ENCODE results near the gene POLRMT.

The POLRMT gene

DNA sequence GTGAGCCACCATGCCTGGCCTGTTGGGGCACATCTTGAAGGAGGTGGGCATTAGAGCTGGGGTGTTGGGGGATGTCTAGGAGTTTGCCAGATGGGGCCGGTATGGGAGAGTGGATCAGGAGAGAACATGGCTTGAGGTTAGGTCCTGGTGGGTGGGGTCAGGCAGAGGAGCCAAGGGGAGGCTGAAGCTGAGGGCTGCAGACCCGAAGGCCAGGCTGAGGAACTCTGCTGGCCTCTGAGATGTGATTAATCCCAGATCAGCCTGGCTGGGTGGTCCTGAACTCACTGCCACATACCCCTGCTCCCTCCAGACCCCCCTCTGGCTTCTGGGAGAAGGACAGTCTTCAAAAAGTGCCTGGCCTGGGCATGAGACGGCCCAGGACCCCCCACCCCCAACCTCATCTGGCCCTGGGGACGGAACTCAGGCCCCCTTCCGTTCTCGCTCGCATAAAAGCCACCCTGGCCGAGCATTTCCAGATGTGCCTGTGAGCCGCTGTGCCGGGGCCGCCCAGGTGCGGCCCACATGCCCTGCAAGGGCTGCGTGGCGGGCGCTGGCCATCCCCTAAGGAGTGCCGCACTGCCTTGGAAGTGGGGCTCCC is 45.6 kb upstream of the POLRMT start:
- DNase-seq (ENCODE audit: extremely low spot score): no peak
- no peak for TF ChIP-seq SP1 (IDR thresholded peaks at IDR 0.05)
- TF ChIP-seq ZNF384 (IDR thresholded peaks at IDR 0.05): no peak
- no peak for TF ChIP-seq HDGF (IDR thresholded peaks at IDR 0.05; ENCODE audit: borderline replicate concordance)
- TF ChIP-seq FOXK2 (IDR thresholded peaks at IDR 0.05): no peak
- TF ChIP-seq NFRKB (IDR thresholded peaks at IDR 0.05): no peak
- TF ChIP-seq CTBP1 (IDR thresholded peaks at IDR 0.05; ENCODE audit: borderline replicate concordance): no peak
- no peak for TF ChIP-seq BHLHE40 (IDR thresholded peaks at IDR 0.05; ENCODE audit: borderline replicate concordance)
- TF ChIP-seq FOXA1 (IDR thresholded peaks at IDR 0.05): no peak
- TF ChIP-seq, protein P1, sequence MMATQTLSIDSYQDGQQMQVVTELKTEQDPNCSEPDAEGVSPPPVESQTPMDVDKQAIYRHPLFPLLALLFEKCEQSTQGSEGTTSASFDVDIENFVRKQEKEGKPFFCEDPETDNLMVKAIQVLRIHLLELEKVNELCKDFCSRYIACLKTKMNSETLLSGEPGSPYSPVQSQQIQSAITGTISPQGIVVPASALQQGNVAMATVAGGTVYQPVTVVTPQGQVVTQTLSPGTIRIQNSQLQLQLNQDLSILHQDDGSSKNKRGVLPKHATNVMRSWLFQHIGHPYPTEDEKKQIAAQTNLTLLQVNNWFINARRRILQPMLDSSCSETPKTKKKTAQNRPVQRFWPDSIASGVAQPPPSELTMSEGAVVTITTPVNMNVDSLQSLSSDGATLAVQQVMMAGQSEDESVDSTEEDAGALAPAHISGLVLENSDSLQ (IDR thresholded peaks at IDR 0.05): no peak
- TF ChIP-seq L3MBTL2 (conservative IDR thresholded peaks at IDR 0.05): no peak
- TF ChIP-seq ARNT (IDR thresholded peaks at IDR 0.05): no peak
- no peak for TF ChIP-seq FOXM1 (IDR thresholded peaks at IDR 0.05; ENCODE audit: borderline replicate concordance)
- POLR2A ChIA-PET: interaction anchor here (0.9 to 1.9 kb wide), 3 partner anchors 10 to 18 kb away, joined by 3 to 6 read pairs (median 3); partner anchors contain the start of gene RNF126
- CTCF ChIA-PET: interaction anchor here (0.8 kb wide), 1 partner anchor 16 kb away, joined by 3 read pairs; the partner anchor contains the start of gene RNF126

DNA sequence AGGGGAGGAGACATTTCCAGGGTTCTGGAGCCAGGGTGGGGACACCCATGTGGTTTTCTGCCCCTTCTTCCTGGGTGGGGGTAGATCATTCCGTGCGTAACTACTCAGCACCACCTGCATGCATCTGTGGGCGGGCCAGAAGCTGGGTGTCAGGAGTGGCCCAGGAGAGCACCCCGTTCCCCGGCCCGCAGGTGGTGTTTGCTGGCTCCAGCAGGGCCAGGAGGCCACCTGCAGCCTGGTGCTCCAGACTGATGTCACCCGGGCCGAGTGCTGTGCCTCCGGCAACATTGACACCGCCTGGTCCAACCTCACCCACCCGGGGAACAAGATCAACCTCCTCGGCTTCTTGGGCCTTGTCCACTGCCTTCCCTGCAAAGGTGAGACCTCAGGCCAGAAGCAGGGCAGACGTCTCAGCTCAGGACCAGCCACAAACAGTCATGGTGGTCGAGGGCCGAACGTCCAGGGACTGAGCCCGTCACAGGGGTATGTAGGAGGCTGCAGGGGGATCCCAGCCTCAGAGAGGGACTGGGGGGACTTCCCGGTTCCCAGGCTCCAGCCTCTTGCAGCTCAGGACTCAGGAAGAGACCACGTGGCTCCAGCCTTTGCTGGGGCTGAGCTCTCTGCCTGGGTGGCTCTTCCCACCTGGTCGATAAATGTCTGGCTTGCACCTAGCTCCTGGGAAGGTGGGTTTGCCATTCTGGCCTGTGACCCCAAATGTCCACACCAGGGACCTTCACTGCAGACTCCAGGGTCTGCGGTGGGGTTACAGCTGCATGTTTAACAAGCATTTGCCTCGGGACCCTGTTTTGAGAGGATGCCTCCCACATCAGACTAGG is 44.5 kb upstream of the POLRMT start:
- POLR2A ChIA-PET: interaction anchor here (1.0 to 1.9 kb wide), 4 partner anchors 14 to 32 kb away, joined by 3 to 6 read pairs (median 4); partner anchors contain the start of gene RNF126

DNA sequence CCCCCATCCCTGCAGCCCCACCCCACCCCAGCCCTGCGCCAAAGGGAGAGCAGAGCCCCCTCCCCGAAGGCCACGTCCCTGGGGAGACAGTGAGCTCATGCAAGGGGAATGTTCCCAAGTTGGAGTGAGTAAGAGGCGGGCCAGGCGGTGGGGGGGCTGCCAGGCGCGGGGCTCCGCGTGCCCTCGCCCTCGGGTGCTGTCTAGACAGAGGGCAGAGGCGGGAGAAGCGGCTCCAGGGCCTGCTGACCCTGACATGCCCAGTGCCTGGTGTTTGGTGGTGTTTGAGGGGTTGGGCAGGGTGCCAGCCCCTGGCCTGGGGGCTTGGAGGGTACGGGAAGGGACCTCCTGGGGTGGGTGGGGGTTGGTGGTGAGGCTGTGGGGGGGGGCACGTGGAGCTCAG is 43.9 kb upstream of the POLRMT start:
- ChIA-PET POLR2A (interaction anchor here (1.3 kb wide), 2 partner anchors 14 to 33 kb away, joined by 3 to 5 read pairs; partner anchors contain the start of gene RNF126), CTCF (no interaction called here)
- no peak for DNase-seq (ENCODE audit: extremely low spot score)
- no peak for TF ChIP-seq NFRKB (IDR thresholded peaks at IDR 0.05)
- TF ChIP-seq FOXM1 (IDR thresholded peaks at IDR 0.05; ENCODE audit: borderline replicate concordance): no peak
- TF ChIP-seq TARDBP (IDR thresholded peaks at IDR 0.05): no peak
- no peak for TF ChIP-seq CTBP1 (IDR thresholded peaks at IDR 0.05; ENCODE audit: borderline replicate concordance)
- TF ChIP-seq ELF4 (IDR thresholded peaks at IDR 0.05): no peak
- no peak for TF ChIP-seq SUZ12 (IDR thresholded peaks at IDR 0.05)
- no peak for TF ChIP-seq HDGF (IDR thresholded peaks at IDR 0.05; ENCODE audit: borderline replicate concordance)
- TF ChIP-seq L3MBTL2 (conservative IDR thresholded peaks at IDR 0.05): no peak
- TF ChIP-seq SP1 (IDR thresholded peaks at IDR 0.05): no peak
- no peak for TF ChIP-seq FOXA1 (IDR thresholded peaks at IDR 0.05)
- TF ChIP-seq, protein P1 (IDR thresholded peaks at IDR 0.05): no peak
- TF ChIP-seq FOXK2 (IDR thresholded peaks at IDR 0.05): no peak
- TF ChIP-seq ARNT (IDR thresholded peaks at IDR 0.05): no peak
- no peak for TF ChIP-seq LEF1 (IDR thresholded peaks at IDR 0.05; ENCODE audit: borderline replicate concordance)
- no peak for TF ChIP-seq ZNF384 (IDR thresholded peaks at IDR 0.05)

More for the DNA sequence above, 44.5 kb upstream of the POLRMT start:
- TF ChIP-seq FOXK2 (IDR thresholded peaks at IDR 0.05): no peak
- TF ChIP-seq TARDBP (IDR thresholded peaks at IDR 0.05): no peak
- TF ChIP-seq ZNF384 (IDR thresholded peaks at IDR 0.05): no peak
- TF ChIP-seq, protein P1 (IDR thresholded peaks at IDR 0.05): no peak
- no peak for TF ChIP-seq LEF1 (IDR thresholded peaks at IDR 0.05; ENCODE audit: borderline replicate concordance)
- no peak for TF ChIP-seq SP1 (IDR thresholded peaks at IDR 0.05)
- TF ChIP-seq HDGF (IDR thresholded peaks at IDR 0.05; ENCODE audit: borderline replicate concordance): no peak
- no peak for TF ChIP-seq CTBP1 (IDR thresholded peaks at IDR 0.05; ENCODE audit: borderline replicate concordance)
- TF ChIP-seq ARNT (IDR thresholded peaks at IDR 0.05): no peak
- TF ChIP-seq BHLHE40 (IDR thresholded peaks at IDR 0.05; ENCODE audit: borderline replicate concordance): no peak
- no peak for TF ChIP-seq FOXM1 (IDR thresholded peaks at IDR 0.05; ENCODE audit: borderline replicate concordance)
- TF ChIP-seq L3MBTL2 (conservative IDR thresholded peaks at IDR 0.05): no peak
- CTCF ChIA-PET: no interaction called here
- DNase-seq (ENCODE audit: extremely low spot score): no peak

DNA sequence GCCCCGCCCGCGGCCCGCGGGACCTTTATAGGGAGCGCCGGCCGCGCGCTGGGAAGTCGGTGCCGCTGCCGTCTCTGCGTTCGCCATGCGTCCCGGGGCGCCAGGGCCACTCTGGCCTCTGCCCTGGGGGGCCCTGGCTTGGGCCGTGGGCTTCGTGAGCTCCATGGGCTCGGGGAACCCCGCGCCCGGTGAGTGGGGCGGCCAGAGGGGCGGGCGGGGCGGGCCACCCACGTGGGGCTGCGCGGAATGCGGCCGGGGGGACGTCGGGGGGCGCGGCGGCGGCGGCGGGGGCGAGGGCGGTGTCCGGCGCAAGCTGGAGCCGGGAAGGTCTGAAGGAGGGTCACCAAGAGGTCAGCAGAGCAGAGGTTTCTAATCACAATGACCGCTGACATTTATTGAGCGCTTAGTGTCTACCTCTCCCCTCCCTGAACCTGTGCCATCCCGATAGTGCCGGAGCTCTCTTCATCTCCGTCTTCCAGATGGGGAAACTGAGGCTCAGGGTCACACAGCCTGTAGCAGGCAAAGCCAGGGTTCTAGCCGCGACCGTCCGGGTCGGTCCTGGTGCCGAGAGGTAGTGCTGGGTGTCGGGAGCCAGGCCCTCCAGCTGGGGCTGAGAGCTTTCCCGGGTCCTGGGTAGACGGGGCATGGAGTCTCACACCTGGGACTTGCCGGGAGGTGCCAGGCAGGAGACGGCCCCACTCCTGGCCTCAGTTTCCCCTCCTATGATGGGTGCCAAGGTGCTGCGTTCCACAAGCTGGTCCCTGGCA is 43.2 kb upstream of the POLRMT start, which contains the start of gene FSTL3:
TSS of gene FSTL3 (plus strand) at position 54 of the 767 bp plus-strand sequence. CDS start at position 86, 32 bp downstream.
- no peak for DNase-seq (ENCODE audit: extremely low spot score)
- TF ChIP-seq BHLHE40 (IDR thresholded peaks at IDR 0.05; ENCODE audit: borderline replicate concordance) (no peak), LEF1 (IDR thresholded peaks at IDR 0.05; ENCODE audit: borderline replicate concordance) (no peak), FOXK2 (IDR thresholded peaks at IDR 0.05) (no peak), CTBP1 (IDR thresholded peaks at IDR 0.05; ENCODE audit: borderline replicate concordance) (no peak), ZNF384 (IDR thresholded peaks at IDR 0.05) (no peak), SP1 (IDR thresholded peaks at IDR 0.05) (no peak), ARNT (IDR thresholded peaks at IDR 0.05) (no peak), SUZ12 (IDR thresholded peaks at IDR 0.05) (no peak), NFRKB (IDR thresholded peaks at IDR 0.05) (no peak), HDGF (IDR thresholded peaks at IDR 0.05; ENCODE audit: borderline replicate concordance) (no peak)
- TF ChIP-seq, protein P1 (IDR thresholded peaks at IDR 0.05): no peak
- ChIA-PET CTCF (no interaction called here), POLR2A (interaction anchor here (1.3 kb wide), 2 partner anchors 13 to 33 kb away, joined by 3 to 5 read pairs; partner anchors contain the start of gene RNF126)

Data from HEK293T (cell line).